ENCODE results near the gene UGT1A10.
"Not testable (repeated sequence)": the region's sequence is repeated elsewhere in the genome, so short reads cannot be mapped to it uniquely, and the experiment has no call there.

UGT1A10 gene

DNA sequence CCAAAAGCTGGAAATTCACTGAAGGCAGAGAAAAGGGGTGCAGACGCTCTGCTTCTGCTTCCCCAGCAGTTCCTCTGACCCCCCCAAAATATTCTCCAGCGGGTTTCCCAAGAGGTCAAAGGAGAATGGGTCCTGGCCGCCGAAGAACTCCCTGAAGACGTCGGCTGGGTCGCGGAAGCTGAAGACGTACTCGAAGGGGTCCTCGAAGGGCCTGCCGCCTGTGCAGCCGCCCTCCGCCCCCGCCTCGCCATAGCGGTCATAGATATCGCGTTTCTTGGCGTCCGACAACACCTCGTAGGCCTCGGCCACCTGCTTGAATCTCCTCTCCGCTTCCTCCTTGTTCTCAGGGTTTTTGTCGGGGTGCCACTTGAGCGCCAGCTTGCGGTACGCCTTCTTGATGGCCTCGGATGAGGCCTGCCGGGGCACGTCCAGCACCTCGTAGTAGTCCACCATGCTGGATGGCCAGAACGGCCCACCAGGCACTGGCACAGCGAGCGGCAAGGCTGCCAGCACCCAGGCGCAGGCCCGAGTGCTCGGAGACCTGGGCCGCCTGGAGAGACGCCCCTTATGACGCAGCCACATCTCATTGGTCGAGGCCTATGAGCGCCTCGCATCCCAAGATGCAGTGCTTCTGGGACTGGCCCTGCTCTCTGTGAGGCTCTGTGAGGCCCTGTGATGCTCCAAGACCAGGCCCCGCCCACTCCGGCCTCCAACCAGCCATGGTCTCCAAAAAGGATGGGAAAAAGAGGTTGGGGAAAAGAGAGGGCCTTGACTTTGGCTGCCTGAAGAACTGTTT is 107.4 kb downstream of the UGT1A10 start:
- no peak overlapping the region for H3K4me3 ChIP-seq (ENCODE audit: low read depth, low read length)
- no peak for DNase-seq (ENCODE audit: low read depth)
- TF ChIP-seq, protein P1, sequence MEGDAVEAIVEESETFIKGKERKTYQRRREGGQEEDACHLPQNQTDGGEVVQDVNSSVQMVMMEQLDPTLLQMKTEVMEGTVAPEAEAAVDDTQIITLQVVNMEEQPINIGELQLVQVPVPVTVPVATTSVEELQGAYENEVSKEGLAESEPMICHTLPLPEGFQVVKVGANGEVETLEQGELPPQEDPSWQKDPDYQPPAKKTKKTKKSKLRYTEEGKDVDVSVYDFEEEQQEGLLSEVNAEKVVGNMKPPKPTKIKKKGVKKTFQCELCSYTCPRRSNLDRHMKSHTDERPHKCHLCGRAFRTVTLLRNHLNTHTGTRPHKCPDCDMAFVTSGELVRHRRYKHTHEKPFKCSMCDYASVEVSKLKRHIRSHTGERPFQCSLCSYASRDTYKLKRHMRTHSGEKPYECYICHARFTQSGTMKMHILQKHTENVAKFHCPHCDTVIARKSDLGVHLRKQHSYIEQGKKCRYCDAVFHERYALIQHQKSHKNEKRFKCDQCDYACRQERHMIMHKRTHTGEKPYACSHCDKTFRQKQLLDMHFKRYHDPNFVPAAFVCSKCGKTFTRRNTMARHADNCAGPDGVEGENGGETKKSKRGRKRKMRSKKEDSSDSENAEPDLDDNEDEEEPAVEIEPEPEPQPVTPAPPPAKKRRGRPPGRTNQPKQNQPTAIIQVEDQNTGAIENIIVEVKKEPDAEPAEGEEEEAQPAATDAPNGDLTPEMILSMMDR (IDR thresholded peaks at IDR 0.05; ENCODE audit: insufficient read depth, low read depth, low read length, missing control alignments) = no peak

DNA sequence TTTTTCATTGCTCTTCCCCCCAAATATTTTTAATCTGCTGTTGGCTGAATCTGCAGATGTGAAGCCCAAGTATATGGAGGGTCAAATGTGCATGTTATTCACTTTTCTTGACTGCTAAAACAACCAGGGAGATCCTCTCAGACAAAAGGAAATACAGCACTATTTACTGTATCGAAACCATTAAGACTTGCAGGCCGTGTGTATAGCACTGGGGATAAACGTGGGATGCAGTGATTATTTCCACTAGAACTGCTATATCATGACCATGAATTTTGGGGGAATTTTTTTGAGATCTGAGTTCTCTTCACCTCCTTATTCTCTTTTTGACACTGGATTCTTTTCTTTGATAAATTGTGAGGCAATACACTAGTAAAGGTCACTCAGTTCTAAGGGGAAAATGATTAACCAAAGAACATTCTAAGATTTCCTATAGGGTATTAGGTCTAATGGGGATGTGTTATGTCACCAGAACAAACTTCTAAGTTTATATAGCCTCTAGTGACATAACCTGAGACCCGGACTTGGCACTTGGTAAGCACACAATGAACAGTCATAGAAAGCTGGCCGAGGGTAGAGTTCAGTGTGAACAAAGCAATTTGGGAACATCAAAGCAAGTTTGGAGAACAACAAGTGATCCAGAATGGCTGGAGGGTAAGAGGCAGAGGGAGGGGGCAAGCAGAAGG is 109.0 kb downstream of the UGT1A10 start:
- H3K4me3 ChIP-seq (ENCODE audit: low read depth, low read length) = no peak overlapping the region
- TF ChIP-seq, protein P1 (IDR thresholded peaks at IDR 0.05; ENCODE audit: insufficient read depth, low read depth, low read length, missing control alignments) = no peak
- no peak for DNase-seq (ENCODE audit: low read depth)

DNA sequence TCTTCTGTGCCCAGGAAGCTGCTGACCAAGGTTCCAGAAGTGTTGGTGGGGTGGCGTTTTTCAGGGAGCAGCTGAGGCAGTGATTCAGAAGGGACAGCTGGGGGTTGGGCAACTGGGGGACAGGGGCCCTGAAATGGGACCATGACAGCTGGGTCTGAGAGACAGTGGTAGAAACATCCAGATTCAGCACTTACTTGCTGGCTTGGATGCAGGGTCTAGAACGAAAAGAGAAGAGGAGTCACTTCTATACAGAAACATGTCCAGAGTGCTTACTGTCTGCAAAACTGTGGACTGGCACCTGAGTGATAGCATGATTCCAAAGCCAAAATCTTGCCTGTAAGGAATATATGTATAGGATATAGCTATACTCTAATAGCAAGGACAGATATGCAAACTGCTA is 109.6 kb downstream of the UGT1A10 start:
- not testable (repeated sequence) for H3K4me3 ChIP-seq (ENCODE audit: low read depth, low read length); DNase-seq (ENCODE audit: low read depth)

DNA sequence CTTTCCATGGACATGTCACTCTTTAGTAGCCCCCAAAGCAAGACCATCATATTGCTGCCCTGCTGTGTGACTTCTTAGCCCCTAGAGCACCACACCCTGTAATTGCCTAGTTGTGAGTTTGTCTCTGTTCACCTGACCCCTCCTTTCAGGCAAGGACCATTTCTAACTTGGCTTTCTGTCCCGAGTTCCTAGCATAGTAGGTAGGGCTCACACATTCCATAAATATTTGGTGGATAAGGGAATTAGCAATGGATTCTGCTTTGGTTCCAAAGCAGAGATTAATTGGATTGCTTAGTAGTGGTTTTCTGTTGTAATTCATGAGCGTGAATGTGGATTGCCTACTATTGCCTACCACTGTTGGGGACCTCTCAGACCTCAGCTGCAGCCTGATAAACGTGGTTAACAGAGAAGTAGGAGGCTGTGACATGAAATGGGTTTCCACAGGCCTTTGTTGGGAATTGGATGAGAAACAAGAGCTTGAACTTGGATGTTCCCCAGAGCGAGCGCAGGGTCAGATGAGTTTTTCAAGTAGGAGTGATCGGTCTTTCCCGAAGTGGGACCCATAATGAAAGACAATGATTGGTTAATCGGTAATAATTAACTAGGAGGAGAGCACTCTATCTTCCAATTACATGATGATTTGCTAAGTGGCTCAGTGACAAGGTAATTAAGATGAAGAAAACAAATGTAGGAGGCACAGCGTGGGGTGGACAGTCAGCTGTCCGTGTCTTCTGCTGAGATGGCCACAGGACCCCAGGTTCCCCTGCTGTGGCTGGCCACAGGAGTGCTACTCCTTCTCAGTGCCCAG is 110.4 kb downstream of the UGT1A10 start:
- TF ChIP-seq, protein P1 (IDR thresholded peaks at IDR 0.05; ENCODE audit: insufficient read depth, low read depth, low read length, missing control alignments) = no peak
- no peak for DNase-seq (ENCODE audit: low read depth)

DNA sequence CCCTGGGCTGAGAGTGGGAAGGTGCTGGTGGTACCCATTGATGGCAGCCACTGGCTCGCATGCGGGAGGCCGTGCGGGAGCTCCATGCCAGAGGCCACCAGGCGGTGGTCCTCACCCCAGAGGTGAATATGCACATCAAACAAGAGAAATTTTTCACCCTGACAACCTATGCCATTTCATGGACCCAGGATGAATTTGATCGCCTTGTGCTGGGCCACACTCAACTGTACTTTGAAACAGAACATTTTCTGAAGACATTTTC is 111.0 kb downstream of the UGT1A10 start:
- DNase-seq (ENCODE audit: low read depth) = no peak
- TF ChIP-seq, protein P1 (IDR thresholded peaks at IDR 0.05; ENCODE audit: insufficient read depth, low read depth, low read length, missing control alignments) = no peak
- H3K4me3 ChIP-seq (ENCODE audit: low read depth, low read length) = no peak overlapping the region

More for the DNA sequence above, 110.4 kb downstream of the UGT1A10 start:
- no peak overlapping the region for H3K4me3 ChIP-seq (ENCODE audit: low read depth, low read length)

DNA sequence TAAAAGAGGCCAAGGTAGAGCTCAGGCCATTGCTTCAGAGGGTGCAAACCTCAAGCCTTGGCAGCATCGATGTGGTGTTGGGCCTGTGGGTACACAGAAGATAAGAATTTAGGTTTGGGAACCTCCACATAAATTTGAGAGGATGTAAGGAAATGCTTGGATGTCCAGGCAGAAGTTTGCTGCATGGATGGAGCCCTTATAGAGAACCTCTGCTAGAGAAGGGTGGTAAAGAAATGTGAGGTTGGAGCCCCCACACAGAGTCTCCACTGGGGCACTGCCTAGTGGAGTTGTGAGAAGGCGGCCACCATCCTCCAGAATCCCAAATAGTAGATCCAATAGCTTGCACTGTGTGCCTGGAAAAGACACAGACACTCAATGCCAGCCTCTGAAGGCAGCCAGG is 114.4 kb downstream of the UGT1A10 start:
- not testable (repeated sequence) for DNase-seq (ENCODE audit: low read depth)

DNA sequence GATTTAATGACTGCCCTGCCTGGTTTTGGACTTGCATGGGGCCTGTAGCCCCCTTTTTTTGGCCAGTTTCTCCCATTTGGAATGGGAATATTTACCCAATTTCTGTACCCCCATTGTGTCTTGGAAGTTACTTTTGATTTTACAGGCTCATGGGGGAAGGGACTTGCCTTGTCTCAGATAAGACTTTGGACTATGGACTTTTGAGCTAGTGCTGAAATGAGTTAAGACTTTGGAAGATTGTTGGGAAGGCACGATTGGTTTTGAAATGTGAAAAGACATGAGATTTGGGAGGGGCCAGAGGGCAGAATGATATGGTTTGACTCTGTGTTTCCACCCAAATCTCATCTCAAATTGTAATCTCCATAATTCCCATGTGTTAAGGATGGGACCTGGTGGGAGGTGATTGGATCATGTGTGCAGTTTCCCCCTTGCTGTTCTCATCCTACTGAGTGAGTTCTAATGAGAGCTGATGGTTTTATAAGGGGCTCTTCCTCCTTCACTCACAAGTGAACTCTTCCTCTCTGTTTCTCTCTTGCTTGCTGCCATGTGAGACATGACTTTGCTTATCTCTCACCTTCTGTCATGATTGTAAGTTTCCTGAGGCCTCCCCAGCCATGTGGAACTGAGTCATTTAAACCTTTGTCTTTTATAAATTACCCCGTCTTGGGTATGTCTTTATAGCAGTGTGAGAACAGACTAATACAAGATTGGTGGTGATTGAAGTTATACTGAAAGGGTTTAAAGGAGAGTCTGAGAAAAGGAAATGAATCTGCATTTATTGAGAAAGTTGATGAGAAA is 115.2 kb downstream of the UGT1A10 start:
- H3K4me3 ChIP-seq (ENCODE audit: low read depth, low read length); DNase-seq (ENCODE audit: low read depth): not testable (repeated sequence)

More for the DNA sequence above, 114.4 kb downstream of the UGT1A10 start:
- not testable (repeated sequence) for H3K4me3 ChIP-seq (ENCODE audit: low read depth, low read length)

All from GM12865 (cell line).